Measurements from ENCODE around the gene LRRC4C.

Gene LRRC4C

GRCh38 chr11:40290171-40290631 lies 1169.3 kb downstream of the LRRC4C start:
- H3K36me3 ChIP-seq (ENCODE audit: control insufficient read depth, insufficient read depth, low read length): no peaks in the 10 kb centered on the region
- TF ChIP-seq CTCF (IDR thresholded peaks at IDR 0.05; ENCODE audit: insufficient read depth, low read length, poor library complexity, severe bottlenecking): no peak
- H3K27me3 ChIP-seq (replicated peaks; ENCODE audit: control insufficient read depth, insufficient read depth, low read length): no peaks in the 10 kb centered on the region
- DNase-seq (ENCODE audit: extremely low read depth, insufficient read length): no peak
- H3K4me3 ChIP-seq (replicated peaks; ENCODE audit: low read depth, low read length): no peak overlapping the region

DNA sequence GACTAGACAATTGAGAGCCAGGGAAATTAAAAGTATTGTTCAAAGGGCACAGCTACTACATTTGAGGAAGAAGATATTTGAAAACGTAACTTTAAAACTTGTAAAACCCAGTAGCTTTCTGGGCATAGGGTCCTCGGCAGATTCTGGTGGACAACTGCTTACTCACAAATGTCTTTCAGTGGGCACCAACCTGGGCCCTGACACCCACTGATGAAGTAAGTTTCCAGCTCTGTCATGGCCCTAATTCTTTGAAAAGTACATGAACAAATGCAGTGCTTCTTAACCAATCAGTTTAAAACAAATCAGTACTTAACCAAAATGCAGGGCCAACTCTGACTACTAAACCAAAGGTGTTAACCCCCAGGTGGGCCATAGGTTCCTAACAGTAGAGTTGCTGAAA lies 1170.1 kb downstream of the LRRC4C start:
- no peak for DNase-seq (ENCODE audit: extremely low read depth, insufficient read length)
- Histone ChIP-seq H3K36me3 (ENCODE audit: control insufficient read depth, insufficient read depth, low read length) (no peaks in the 10 kb centered on the region), H3K27me3 (replicated peaks; ENCODE audit: control insufficient read depth, insufficient read depth, low read length) (no peaks in the 10 kb centered on the region), H3K4me3 (replicated peaks; ENCODE audit: low read depth, low read length) (no peak overlapping the region)
- TF ChIP-seq CTCF (IDR thresholded peaks at IDR 0.05; ENCODE audit: insufficient read depth, low read length, poor library complexity, severe bottlenecking): no peak

DNA sequence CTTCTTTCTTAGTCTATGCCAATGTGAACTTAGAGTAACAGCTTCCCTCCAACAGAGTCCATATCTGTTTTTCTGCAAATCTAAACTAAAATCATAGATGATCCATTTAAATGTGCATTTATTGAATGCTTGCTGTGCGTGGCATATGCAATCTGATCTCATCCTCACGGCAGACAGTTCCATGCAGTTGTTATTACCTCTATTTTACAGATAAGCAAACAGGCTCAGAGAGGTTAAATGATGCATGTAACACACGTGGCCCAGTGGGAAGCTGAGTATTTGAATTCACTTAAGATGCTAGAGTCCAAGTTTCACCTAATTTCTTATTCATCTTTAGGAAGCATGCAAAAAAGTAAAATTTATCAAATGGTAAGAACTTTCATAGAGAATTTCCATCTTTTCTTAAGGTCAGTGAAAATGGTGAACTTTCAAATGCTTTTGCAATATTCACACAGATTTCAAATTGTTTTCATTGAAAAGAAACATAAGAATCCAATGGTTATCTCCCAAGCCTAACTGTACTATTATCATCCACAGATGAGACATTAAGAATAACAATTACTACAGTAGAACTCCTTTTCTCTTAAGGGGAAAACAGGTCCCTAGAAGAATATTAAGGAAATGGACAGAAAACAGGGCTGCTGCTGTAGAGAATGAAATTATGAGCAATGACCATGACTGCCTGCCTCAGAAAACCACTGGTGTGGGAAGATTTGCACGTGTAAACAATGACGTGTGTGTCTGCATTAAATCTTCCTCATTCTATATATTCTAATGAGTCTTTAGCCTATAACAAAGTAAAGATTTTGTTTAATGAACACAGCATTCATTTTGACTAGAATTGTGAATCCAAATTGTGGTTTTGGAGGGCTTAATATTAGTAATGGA lies 1171.3 kb downstream of the LRRC4C start:
- no peak for DNase-seq (ENCODE audit: extremely low read depth, insufficient read length)
- no peak for TF ChIP-seq CTCF (IDR thresholded peaks at IDR 0.05; ENCODE audit: insufficient read depth, low read length, poor library complexity, severe bottlenecking)
- no peak overlapping the region for H3K4me3 ChIP-seq (replicated peaks; ENCODE audit: low read depth, low read length)
- H3K36me3 ChIP-seq (ENCODE audit: control insufficient read depth, insufficient read depth, low read length): no peaks in the 10 kb centered on the region
- no peaks in the 10 kb centered on the region for H3K27me3 ChIP-seq (replicated peaks; ENCODE audit: control insufficient read depth, insufficient read depth, low read length)

GRCh38 chr11:40286137-40286536 lies 1173.3 kb downstream of the LRRC4C start:
- no peaks in the 10 kb centered on the region for H3K27me3 ChIP-seq (replicated peaks; ENCODE audit: control insufficient read depth, insufficient read depth, low read length)
- TF ChIP-seq CTCF (IDR thresholded peaks at IDR 0.05; ENCODE audit: insufficient read depth, low read length, poor library complexity, severe bottlenecking): no peak

GRCh38 chr11:40285558-40285957 lies 1173.9 kb downstream of the LRRC4C start:
- no peaks in the 10 kb centered on the region for H3K27me3 ChIP-seq (replicated peaks; ENCODE audit: control insufficient read depth, insufficient read depth, low read length)
- DNase-seq (ENCODE audit: extremely low read depth, insufficient read length): no peak
- TF ChIP-seq CTCF (IDR thresholded peaks at IDR 0.05; ENCODE audit: insufficient read depth, low read length, poor library complexity, severe bottlenecking): no peak
- no peaks in the 10 kb centered on the region for H3K36me3 ChIP-seq (ENCODE audit: control insufficient read depth, insufficient read depth, low read length)
- H3K4me3 ChIP-seq (replicated peaks; ENCODE audit: low read depth, low read length): no peak overlapping the region

More at GRCh38 chr11:40286137-40286536, 1173.3 kb downstream of the LRRC4C start:
- no peak for DNase-seq (ENCODE audit: extremely low read depth, insufficient read length)
- H3K4me3 ChIP-seq (replicated peaks; ENCODE audit: low read depth, low read length): no peak overlapping the region
- no peaks in the 10 kb centered on the region for H3K36me3 ChIP-seq (ENCODE audit: control insufficient read depth, insufficient read depth, low read length)
